Central memory CD8-positive, alpha-beta T cell (primary cell): Measurements from ENCODE around the gene TGFA.

Source experiments
- ATAC-seq: fragments of 150-1000 bp; cut with Tn5 transposase; replicated peaks from 2 replicates; pipeline ENCODE4 v1.10.0; 2022; ENCODE audit warnings: mild to moderate bottlenecking, moderate FRiP score, moderate number of reproducible peaks; ENCODE audit not compliant: poor library complexity, severe bottlenecking; ENCODE audit errors: extremely low read depth
- DNase-seq, 2 donors: peaks; one replicate each; pipeline ENCODE4 v3.0.0; 2021; ENCODE audit warnings: low spot score in 2 of 2
- H3K27ac Mint-ChIP-seq: one replicate; pipeline ENCODE4 v1.8.0; 2022; ENCODE audit warnings: low read depth, mild to moderate bottlenecking, moderate library complexity, mixed read lengths
- H3K27me3 Mint-ChIP-seq: one replicate; pipeline ENCODE4 v1.8.0; 2022; ENCODE audit warnings: mixed read lengths
- H3K36me3 Mint-ChIP-seq: one replicate; pipeline ENCODE4 v1.8.0; 2022; ENCODE audit warnings: mild to moderate bottlenecking, moderate library complexity, mixed read lengths; ENCODE audit not compliant: insufficient read depth
- H3K4me1 Mint-ChIP-seq: one replicate; pipeline ENCODE4 v1.8.0; 2022; ENCODE audit warnings: mixed read lengths
- H3K4me3 Mint-ChIP-seq: one replicate; pipeline ENCODE4 v1.8.0; 2022; ENCODE audit warnings: mild to moderate bottlenecking, moderate library complexity, mixed read lengths
- H3K9me3 Mint-ChIP-seq: one replicate; pipeline ENCODE4 v1.8.0; 2022; ENCODE audit warnings: mixed read lengths

Gene TGFA

DNA sequence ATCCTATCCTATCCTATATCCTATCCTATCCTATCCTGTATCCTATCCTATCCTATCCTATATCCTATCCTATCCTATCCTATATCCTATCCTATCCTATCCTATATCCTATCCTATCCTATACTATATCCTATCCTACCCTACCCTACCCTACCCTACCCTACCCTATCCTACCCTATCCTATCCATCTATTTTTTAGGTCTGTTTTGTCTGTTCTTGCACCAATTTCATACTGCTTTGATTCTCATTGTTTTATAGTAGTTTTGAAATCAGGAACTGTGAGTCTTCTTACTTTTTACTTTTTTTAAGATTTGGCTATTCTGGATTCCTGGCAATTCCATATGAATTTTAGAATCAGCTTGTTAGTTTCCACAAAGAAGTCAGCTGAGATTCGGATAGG, 118.5 kb downstream of the TGFA start:
- DNase-seq (no peak), ATAC-seq (no peak)
- Mint-ChIP-seq H3K4me1 (no peaks in the 10 kb centered on the region), H3K27me3 (peaks cover 19% of the 10 kb centered on the region), H3K4me3 (no peak overlapping the region), H3K9me3 (no peaks in the 10 kb centered on the region), H3K27ac (no peak overlapping the region), H3K36me3 (peaks cover 2% of the 10 kb centered on the region)

- no peaks in the 10 kb centered on the region for H3K4me1 Mint-ChIP-seq
- H3K9me3 Mint-ChIP-seq = no peaks in the 10 kb centered on the region
- H3K36me3 Mint-ChIP-seq = peaks cover 2% of the 10 kb centered on the region
- no peak for ATAC-seq
- H3K27me3 Mint-ChIP-seq = peaks cover 19% of the 10 kb centered on the region
- H3K27ac Mint-ChIP-seq = no peak overlapping the region
- no peak for DNase-seq
- H3K4me3 Mint-ChIP-seq = no peak overlapping the region
Measured at GRCh38 chr2:70433315-70433714, 120.3 kb downstream of the TGFA start.

GRCh38 chr2:70431716-70432347, 121.8 kb downstream of the TGFA start:
- H3K36me3 Mint-ChIP-seq = peaks cover 2% of the 10 kb centered on the region
- H3K9me3 Mint-ChIP-seq = no peaks in the 10 kb centered on the region
- DNase-seq = no peak

GRCh38 chr2:70426341-70426740, 127.3 kb downstream of the TGFA start:
- Mint-ChIP-seq H3K9me3 (no peaks in the 10 kb centered on the region), H3K4me1 (no peaks in the 10 kb centered on the region), H3K4me3 (no peak overlapping the region), H3K36me3 (no peaks in the 10 kb centered on the region), H3K27me3 (peaks cover 25% of the 10 kb centered on the region), H3K27ac (no peak overlapping the region)
- no peak for DNase-seq
- ATAC-seq = no peak

More at GRCh38 chr2:70431716-70432347, 121.8 kb downstream of the TGFA start:
- Mint-ChIP-seq H3K27ac (no peak overlapping the region), H3K4me1 (no peaks in the 10 kb centered on the region), H3K27me3 (peaks cover 10% of the 10 kb centered on the region), H3K4me3 (no peak overlapping the region)
- ATAC-seq = no peak

- DNase-seq (no peak), ATAC-seq (no peak)
- no peaks in the 10 kb centered on the region for H3K4me1 Mint-ChIP-seq
Measured at GRCh38 chr2:70425682-70426301, 127.8 kb downstream of the TGFA start.

DNA sequence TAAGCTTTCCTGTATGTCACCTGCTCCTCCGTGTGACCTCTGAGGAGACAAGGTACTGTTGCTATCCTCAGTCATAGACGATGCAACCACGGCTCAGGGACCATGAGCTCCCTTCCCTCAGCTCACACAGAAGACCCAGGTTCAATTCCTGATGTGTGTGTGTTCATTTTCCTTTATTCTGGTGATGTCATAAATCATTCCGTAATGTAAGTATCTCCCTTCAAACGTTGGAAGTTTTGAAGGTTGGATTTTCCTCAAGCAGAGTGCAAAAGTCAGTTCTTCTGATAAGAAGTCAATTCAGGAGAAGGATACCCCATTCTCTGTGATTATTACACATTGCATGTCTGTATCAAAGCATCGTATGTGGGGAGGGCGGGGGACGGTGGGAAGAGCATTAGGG, 132.9 kb downstream of the TGFA start:
- no peak overlapping the region for H3K27ac Mint-ChIP-seq
- no peaks in the 10 kb centered on the region for H3K4me1 Mint-ChIP-seq
- ATAC-seq = no peak
- no peaks in the 10 kb centered on the region for H3K9me3 Mint-ChIP-seq
- no peak for DNase-seq
- H3K4me3 Mint-ChIP-seq = no peak overlapping the region
- no peaks in the 10 kb centered on the region for H3K36me3 Mint-ChIP-seq
- H3K27me3 Mint-ChIP-seq = peaks cover 39% of the 10 kb centered on the region

More at GRCh38 chr2:70425682-70426301, 127.8 kb downstream of the TGFA start:
- Mint-ChIP-seq H3K9me3 (no peaks in the 10 kb centered on the region), H3K36me3 (no peaks in the 10 kb centered on the region), H3K4me3 (no peak overlapping the region), H3K27me3 (peaks cover 25% of the 10 kb centered on the region), H3K27ac (no peak overlapping the region)

DNA sequence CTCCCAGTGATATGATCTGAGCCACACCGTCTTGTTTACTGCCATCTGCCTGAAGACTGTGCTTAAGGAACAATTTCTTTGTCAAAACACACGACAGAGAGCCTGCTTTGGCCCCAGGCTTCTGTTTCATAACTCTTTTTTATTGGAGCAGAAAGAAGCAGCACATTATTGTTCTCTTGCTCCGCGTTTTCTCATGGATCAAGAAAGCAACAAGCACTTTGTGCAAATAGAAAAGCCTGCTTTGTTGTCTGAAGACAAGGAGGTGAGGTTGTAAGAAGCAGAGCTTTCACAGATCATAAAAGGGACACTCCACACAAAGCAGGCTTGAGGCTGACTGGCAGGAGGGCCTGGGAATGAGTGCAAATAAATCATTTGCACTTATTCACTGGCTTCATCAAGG, 133.5 kb downstream of the TGFA start:
- ATAC-seq (no peak), DNase-seq (no peak)
- Mint-ChIP-seq H3K4me1 (no peaks in the 10 kb centered on the region), H3K9me3 (no peaks in the 10 kb centered on the region), H3K4me3 (no peak overlapping the region), H3K27ac (no peak overlapping the region), H3K36me3 (no peaks in the 10 kb centered on the region), H3K27me3 (peaks cover 40% of the 10 kb centered on the region)

DNA sequence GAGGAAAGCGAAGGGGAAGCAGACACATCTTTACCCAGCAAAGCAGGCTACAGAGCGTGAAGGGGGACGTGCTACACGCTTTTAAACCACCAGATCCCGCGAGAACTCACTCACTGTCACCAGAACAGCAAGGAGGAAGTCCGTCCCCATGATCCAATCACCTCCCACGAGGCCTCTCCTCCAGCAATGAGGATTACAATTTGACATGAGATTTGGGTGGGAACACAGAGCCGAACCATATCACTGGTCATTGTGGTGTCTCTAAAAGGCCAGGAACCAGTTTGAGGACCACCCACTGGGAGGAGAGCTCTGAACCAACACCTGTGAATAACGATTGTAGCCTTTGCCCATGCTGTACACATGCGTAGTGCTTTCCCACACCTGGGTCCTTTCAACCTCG, 135.1 kb downstream of the TGFA start:
- DNase-seq = no peak
- H3K9me3 Mint-ChIP-seq = no peaks in the 10 kb centered on the region
- H3K36me3 Mint-ChIP-seq = no peaks in the 10 kb centered on the region
- H3K27ac Mint-ChIP-seq = no peak overlapping the region
- no peaks in the 10 kb centered on the region for H3K4me1 Mint-ChIP-seq
- no peak for ATAC-seq
- H3K27me3 Mint-ChIP-seq = peaks cover 43% of the 10 kb centered on the region
- no peak overlapping the region for H3K4me3 Mint-ChIP-seq

DNA sequence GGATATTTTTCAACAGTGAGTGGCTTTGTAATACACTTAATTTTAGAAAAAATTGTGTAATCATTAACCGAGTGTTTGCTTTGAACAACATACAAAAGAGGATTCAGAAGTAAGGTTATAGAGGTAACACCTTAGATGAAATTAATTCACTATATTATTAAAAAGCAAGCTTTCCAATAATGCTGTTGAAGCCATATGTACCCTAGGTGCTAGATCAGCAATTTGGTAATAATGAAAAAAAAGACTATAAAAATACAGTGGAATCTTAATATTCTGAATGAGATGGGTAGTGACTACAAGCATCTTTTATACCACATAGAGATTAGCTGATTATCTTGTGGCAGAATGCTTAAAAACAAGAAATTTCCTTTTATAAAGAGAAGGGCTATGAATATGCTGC, 136.6 kb downstream of the TGFA start:
- no peaks in the 10 kb centered on the region for H3K4me1 Mint-ChIP-seq
- ATAC-seq = no peak
- no peaks in the 10 kb centered on the region for H3K9me3 Mint-ChIP-seq
- no peak overlapping the region for H3K27ac Mint-ChIP-seq
- DNase-seq = no peak
- no peaks in the 10 kb centered on the region for H3K36me3 Mint-ChIP-seq
- H3K4me3 Mint-ChIP-seq = no peak overlapping the region
- H3K27me3 Mint-ChIP-seq = peaks cover 42% of the 10 kb centered on the region

DNA sequence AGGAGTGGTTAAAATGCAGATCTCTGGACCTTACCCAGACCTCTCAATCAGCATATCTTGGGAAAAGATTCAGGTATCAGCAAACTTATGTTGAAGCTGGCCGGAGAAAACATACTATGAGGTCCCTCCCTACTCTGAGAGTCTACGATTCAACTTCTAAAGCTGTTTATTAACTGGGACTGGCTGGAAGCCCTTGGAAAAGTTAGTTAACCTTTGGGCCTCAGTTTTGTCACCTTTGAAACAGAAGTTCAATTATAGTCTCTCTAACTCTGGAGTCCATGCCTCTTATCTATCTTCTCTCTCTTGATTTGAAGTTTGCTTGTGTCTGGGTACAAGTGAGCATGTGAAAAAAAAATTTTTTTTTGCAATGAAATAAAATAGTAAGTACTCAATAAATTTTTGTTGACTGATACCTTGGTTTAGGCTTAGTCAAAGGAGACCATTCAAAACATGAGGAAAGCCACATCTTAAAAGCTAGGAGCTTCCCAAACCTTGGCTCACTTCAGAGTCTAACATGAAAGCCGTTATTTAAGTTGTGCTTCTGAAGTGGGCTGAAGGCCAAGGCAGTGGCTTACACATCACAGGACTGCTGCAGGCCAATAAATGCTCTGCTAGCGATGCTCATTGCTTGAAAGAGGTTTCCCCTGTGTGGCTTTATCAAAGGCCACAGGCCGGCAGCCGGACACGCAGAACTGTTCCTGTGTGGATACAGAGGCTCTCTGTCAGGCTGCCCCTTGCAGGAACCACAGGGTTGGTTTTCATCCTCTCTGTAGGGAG, 141.1 kb downstream of the TGFA start:
- no peak for DNase-seq
- Mint-ChIP-seq H3K36me3 (no peaks in the 10 kb centered on the region), H3K9me3 (no peaks in the 10 kb centered on the region), H3K4me3 (no peak overlapping the region), H3K27me3 (peaks cover 39% of the 10 kb centered on the region), H3K27ac (no peak overlapping the region), H3K4me1 (no peaks in the 10 kb centered on the region)
- no peak for ATAC-seq

GRCh38 chr2:70411483-70412125, 142.0 kb downstream of the TGFA start:
- Mint-ChIP-seq H3K4me1 (no peaks in the 10 kb centered on the region), H3K27me3 (peaks cover 34% of the 10 kb centered on the region), H3K27ac (no peak overlapping the region), H3K36me3 (no peaks in the 10 kb centered on the region), H3K4me3 (no peak overlapping the region), H3K9me3 (no peaks in the 10 kb centered on the region)
- ATAC-seq (no peak), DNase-seq (no peak)

GRCh38 chr2:70403267-70404053, 150.2 kb downstream of the TGFA start:
- H3K9me3 Mint-ChIP-seq = no peaks in the 10 kb centered on the region
- no peak overlapping the region for H3K27ac Mint-ChIP-seq
- peaks cover 68% of the 10 kb centered on the region for H3K27me3 Mint-ChIP-seq
- no peaks in the 10 kb centered on the region for H3K4me1 Mint-ChIP-seq
- no peak overlapping the region for H3K4me3 Mint-ChIP-seq
- no peaks in the 10 kb centered on the region for H3K36me3 Mint-ChIP-seq
- ATAC-seq (no peak), DNase-seq (no peak)
